CD4-positive, alpha-beta T cell treated with Interleukin-17A for 1 hour (primary cell): Measurements from ENCODE around the gene INPPL1.
"Not testable (repeated sequence)": the region's sequence is repeated elsewhere in the genome, so short reads cannot be mapped to it uniquely, and the experiment has no call there.

Experiments
- DNase-seq: peaks from one replicate; pipeline ENCODE4 v3.0.0-alpha.2; 2020

Gene INPPL1

GRCh38 chr11:72244361-72245262 is 20.0 kb downstream of the INPPL1 start:
- DNase-seq = no peak

DNA sequence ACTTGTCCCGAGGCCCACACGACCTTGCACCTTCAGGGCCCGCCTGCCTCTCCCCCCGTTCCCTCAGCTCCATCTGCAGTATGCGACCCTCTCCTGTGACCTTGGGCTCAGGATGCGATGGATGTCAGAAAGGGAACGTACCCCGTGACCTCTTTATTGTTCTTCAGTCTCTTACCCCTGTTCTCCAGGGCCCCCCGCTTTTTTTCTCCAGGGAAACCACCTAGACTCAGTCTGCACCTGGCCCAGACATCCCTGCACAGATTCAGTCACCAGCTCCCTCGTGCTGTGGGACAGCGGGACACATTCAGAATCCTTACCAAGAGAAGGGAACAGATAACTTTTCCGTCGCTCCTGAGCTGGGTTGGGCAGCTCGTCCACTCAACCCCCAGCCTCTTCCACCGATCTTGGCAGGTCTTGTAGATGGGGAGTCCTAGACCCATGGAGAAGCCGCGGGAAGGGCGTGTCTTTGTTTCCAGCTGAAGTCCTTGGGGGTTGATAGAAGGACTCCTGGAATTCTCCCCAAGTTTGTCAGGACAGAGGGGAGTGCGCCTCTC is 20.8 kb downstream of the INPPL1 start:
- DNase-seq = no peak

- no peak for DNase-seq
Observed at GRCh38 chr11:72247584-72247983, 23.0 kb downstream of the INPPL1 start.

- no peak for DNase-seq
Observed at GRCh38 chr11:72249961-72250360, 25.4 kb downstream of the INPPL1 start.

DNA sequence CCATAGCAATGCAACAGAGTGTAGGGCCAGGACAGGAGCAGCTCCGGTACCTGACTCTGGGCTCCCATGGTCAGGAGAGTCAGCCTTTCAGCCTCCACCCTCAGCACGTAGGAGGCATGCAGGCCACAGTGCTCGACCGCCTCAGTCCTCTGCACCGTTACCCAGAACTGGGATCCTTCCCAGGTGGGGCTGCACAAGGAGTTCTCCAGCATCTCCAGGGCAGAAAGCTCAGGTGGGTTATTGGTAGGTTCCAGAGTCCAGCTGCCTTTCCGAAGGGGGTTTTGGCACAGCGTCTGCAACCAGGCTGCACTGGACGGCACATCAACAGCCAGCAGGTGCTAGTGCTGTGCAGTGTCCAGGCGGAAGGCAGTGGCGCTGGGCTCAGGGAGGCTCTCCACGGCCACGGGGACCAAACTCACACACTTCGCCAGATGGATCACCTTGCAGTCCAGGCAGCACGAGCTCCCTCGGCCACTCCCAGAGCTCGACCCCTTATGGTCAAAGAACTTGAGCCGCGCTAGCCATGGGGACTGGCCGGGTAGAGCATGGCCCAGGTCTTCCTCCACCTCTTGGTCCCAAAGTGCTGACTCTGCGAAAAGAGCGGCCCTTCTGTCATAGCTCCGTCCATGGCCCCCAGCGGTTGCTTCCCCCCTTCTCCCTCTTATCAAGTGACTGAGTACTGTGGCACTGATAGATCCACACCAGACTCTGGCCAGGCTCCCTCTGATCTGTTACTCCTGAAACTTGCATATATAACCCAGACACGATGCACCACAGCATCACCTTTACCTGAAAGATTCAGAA is 26.3 kb downstream of the INPPL1 start:
- DNase-seq = no peak

GRCh38 chr11:72251614-72252013 is 27.0 kb downstream of the INPPL1 start:
- no peak for DNase-seq

- DNase-seq = no peak
Observed at GRCh38 chr11:72253392-72253791, 28.8 kb downstream of the INPPL1 start.

DNA sequence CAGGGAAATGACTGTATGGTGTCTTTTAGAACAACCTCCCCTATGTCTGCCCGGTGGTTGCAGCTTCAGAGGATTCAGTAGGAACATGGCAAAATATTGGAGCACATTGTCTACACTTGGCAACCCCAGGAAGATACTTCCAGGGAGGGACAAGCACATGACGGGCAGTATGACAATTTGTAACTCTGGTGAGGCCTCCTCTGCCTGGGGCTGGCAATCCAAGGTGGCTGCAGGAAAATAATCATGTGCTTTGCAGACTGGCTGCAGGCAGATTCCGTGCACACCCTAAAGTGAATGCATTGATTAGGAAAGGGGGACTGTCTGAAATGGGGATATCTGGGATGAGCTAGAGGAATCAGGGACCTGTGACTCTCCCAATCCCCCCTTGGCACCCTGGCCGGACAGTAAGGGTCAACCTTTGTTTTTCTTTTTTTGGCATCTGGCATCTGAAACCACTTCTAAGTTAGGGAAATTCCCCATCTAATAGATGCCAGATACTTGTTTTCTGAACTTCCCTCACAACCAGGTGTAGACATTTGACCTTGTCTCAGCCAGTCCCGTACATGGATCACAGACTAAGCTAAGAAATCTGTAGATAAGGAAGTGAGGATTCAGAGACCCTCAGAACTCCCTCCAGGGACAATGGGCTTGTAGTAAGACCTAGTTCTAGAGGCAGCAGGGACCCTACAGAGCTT is 29.9 kb downstream of the INPPL1 start:
- DNase-seq = no peak

GRCh38 chr11:72257570-72257969 is 33.0 kb downstream of the INPPL1 start:
- DNase-seq = no peak

GRCh38 chr11:72259490-72259889 is 34.9 kb downstream of the INPPL1 start:
- DNase-seq = no peak

DNA sequence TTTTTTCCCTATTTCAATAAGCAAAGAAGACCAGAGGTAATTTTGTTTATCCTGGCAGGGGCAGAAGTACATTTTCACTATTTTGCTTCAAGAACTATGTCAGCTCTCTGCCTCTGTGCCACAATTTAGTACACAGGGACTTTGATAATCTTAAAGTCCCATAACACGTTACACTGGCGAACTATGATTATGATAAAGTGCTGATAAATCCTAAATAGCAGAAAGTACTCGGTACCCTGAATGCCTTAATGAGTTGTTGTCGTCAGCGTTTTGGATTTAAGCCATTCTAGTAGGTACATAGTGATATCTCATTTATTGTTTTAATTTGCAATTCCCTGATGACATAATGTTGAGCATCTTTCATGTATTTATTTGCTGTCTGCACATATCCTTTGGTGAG is 36.0 kb downstream of the INPPL1 start:
- DNase-seq = no peak

GRCh38 chr11:72263361-72263760 is 38.8 kb downstream of the INPPL1 start:
- DNase-seq = no peak

DNA sequence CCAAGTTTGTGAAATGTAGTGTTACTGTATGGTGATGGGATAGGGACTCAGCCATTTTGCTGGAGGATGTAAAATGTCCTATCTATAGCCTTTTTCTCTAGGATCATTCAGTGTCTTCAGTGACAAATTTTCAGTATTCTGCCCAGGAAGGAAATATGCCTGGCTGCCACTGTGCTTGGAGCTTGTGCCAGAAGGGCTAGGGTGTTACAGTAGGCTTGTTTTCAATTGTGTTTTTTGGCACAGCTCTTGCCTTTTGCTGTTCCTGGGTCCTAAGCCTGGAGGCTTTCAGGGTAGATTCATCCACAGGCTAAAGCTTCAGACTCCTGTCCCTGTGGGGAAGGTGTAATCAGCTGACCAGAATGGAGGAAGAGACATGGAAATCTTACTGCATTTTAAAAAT is 41.4 kb downstream of the INPPL1 start:
- no peak for DNase-seq

- DNase-seq = not testable (repeated sequence)
Observed at GRCh38 chr11:72266960-72267359, 42.4 kb downstream of the INPPL1 start.

- no peak for DNase-seq
Observed at GRCh38 chr11:72267956-72268617, 43.5 kb downstream of the INPPL1 start.

GRCh38 chr11:72271980-72272379 is 47.4 kb downstream of the INPPL1 start:
- no peak for DNase-seq

GRCh38 chr11:72274435-72274834 is 49.9 kb downstream of the INPPL1 start:
- no peak for DNase-seq

- DNase-seq = no peak
Observed at GRCh38 chr11:72278905-72279304, 54.3 kb downstream of the INPPL1 start.

- no peak for DNase-seq
Observed at GRCh38 chr11:72280037-72280436, 55.5 kb downstream of the INPPL1 start.

GRCh38 chr11:72280726-72281315 is 56.3 kb downstream of the INPPL1 start:
- DNase-seq = no peak

DNA sequence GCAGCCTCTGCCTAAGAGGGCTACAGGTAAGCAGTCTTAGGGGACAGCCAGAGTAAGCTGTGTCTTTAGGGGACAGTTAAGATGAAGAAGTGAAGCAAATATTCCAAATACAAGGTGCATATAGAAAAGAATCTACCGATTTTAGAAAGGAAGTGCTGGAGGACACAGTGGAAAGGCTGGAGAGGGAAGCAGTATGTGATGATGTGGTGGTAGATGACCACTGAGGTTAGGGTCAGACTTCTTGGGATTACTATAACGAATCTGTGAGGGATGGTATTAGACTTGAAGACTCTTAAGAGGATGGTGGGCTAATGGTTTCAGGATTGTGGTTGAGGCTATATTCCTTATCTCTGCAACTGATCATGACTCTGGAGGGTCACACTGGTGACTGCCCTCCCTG is 59.4 kb downstream of the INPPL1 start:
- DNase-seq = no peak

- DNase-seq = no peak
Observed at GRCh38 chr11:72287293-72287692, 62.7 kb downstream of the INPPL1 start.
